GM21360 (cell line): Measurements from ENCODE around the gene LCLAT1.
A peak's percentile ranks its signal among the peaks of the same experiment; 100 is the strongest.

ENCODE experiments used
- ATAC-seq: cut with Tn5 transposase; IDR thresholded peaks from one replicate; pipeline ENCODE4 v1.9.1; 2021; ENCODE audit warnings: mild to moderate bottlenecking, moderate library complexity; ENCODE audit not compliant: unreplicated experiment

Gene LCLAT1

DNA sequence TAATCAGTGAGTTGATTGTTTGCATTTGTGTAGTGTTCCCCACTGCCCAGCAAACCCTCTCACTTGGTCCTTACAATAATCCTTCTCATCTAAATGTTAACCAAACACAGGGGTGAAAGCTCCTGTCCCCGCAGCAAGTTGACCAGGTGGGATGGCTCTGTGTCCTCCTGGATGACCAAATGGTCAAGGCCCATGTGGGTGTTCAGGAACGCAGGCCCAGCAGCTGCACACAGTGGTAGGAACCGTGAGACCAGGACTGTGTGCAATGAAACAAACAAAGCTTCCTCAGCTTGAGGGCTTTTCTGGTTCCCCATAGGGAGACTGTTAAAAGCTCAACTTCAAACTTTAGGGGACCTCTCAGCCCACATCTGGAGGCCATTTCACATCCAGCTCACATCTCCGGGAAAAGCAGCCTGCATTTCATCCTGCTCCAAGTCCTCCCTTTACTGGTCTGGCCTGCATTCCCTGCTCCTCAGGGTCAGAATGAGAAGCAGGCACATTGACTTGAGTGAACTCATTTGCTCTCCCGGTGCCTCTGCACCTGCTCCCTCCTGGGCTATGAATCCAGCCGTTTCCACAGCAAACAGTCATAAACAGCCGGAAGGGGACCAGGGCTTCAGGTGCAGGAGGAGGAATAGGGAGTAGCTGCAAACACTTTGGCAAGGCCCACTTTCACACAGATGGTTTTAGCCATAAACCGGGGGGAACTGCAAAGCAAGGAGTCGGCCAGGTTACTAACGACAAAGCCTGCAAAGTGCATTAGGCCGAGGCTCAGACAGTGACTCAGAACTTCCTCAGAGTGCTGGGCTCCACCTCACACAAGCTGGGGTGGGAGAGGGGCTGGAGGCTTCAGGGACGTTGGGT is 215.5 kb downstream of the LCLAT1 start:
- ATAC-seq: no peak

DNA sequence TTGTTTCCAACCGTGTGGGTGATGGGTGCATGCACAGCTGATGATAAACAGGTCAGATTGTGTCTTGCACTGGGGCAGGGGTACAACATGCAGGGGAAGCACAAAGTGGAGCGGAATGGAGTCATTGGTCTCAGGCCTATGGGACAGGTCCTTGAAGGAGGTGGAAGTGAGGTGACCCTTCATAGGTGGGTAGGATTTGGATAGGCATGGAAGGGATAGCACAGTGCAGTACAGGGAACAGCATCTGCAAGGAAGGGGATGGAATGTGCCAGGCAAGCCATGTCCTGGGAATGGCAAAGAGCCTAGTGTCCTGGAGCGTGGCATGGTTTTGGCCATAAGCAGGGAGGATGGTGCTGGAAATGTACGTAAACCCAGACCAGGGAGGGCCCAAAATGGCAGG is 216.3 kb downstream of the LCLAT1 start:
- ATAC-seq: no peak

DNA sequence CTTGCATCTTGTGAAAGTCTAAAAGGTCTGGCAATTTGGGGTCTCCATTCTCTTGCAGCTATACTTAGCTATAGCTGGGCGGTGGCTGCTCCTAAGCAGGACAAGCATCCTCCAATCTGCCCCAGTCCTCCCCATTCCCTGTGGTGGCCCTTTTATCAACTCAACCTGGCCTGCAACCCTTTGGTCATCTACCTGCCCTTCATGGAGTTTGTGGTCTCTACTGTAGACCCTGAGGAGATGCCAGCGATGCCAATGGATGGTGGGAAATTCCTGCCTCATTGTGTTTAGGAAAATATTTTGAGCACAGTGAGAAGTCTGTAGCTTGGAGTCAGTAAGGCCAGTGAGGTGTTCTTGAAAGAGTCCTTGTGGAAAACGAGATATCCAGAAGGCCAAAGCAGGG is 216.8 kb downstream of the LCLAT1 start:
- ATAC-seq: no peak

DNA sequence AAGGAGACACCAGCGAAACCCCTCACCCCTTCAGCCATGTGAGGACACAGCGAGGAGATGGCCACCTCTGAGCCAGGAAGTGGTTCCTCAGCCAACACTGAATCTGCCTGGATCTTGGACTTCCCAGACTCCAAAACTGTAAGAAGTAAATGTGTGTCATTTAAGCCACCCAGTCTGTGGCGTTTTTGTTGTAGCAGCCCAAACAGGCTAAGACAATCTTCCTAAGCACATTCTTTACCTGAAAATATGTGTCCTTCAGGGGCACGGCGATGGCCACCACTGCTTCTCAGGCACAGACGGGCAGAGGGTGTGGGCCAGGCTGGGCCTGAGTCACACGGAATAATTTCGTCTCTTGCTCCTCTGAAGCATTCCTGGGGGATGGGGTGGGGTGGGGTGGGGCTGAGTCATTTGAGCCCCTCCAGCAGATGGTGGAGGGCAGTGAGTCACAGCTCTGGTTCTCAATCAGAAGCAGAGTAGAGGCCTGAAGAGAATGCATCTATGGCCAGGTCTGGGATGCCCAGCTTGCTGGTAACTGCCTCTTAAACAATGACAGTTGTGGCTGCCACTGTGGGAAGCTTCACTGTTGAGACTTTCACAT is 217.8 kb downstream of the LCLAT1 start:
- no peak for ATAC-seq

DNA sequence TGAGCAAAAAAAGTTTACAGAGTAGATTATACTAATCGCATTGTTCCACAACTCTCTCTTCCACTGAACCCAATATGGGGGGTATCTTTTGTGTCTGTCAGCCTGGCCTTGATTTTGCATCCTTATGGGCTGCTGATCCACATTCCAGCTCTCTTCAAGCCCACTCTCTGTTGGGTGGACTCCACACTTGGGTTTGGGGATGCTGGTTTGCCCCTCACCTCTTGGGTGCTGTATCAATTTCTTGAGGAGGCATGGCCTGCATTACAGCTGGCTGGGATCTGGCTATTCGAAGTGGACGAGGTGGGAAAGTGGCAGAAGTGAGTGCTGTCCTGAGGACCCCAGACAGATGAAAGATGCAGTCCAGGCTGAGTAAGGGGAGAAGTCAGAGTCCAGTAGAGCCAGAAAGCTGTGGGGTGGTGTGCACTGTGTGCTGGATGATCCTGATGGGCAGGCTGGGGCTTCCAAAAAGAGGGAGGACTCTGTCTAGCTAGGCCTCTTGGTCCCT is 218.8 kb downstream of the LCLAT1 start:
- ATAC-seq: no peak

DNA sequence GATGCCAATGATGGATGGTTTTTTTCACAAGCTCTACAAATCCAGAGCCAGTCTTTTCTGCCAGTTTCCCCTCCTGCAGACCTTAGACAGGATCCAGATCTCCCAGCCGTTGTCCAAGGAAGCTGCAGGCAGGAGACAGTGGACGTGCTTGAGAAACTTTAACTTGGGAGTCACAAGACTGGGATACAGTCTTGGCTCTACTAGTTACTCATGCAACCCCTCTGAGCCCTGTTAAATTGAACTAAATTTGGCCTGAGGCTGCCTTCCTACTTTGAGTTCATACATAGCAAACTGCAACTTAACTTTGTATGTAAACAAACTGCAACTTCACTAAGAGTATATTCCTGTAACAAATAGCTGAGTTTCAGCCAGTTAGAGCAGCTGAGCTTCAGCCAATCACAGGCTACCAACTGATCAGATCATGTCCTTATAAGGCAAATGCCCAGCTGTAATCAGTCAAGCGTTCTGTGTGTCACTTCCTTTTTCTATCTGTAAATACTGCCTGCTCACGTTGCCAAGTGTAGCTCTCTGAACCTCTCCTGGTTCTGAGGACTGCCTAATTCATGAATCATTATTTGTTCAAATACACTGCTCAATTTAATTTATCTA is 219.3 kb downstream of the LCLAT1 start:
- ATAC-seq: peak; percentile 63

DNA sequence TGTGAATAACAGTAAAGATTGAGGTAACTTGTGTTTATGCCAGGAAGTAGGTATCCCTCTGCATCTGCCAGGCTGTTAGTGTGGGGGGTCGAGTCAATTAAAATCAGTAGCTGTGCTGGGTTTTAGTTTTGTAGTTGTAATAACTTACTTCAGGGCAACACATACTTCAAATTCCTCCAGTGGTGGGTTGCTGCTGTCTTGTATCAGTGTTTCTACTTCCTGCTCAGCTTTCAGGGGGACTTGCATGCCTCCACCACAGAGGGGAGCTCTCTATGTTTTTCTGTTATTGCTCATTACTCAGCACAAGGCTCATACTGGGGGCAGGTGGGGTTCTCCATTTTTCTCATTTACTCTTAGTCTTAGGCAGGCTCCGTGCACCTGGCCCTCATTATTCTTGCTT is 223.4 kb downstream of the LCLAT1 start:
- ATAC-seq: no peak

DNA sequence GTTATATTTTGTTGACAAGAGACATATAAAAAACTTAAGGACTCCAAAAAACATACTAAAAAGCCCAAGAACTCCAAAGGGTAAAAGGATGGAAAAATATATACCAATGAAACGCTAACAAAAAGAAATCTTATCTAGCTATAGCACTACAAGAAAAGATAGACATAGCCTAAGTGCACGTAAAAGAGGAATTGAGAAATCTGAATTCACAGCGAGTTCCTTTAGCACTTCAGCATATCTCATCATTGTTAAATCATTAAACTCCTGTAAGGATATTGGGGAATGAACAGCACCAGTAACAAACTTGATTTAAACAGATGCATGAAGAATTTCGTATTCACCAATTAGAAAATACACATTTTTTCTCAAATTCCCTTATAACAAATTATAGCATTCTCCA is 226.1 kb downstream of the LCLAT1 start:
- no peak for ATAC-seq

DNA sequence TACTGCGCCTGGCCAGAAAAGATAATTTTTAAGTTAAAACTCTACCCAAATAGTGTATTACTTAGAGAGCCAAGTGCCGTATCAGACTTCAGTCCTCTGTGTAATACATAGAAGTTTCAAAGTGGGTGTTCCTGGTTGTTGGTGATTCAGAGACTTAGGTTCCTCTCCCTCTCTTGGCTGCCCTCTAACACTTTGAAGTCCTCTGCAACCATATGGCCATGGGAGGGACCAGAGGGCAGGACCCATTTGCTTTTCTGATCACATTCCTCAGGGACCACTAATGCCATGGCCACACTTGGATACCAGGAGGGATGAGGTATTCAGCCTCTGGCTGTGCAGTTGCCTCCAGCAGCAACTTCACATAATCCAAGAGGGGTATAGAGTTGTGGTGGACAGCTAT is 228.7 kb downstream of the LCLAT1 start:
- ATAC-seq: no peak

DNA sequence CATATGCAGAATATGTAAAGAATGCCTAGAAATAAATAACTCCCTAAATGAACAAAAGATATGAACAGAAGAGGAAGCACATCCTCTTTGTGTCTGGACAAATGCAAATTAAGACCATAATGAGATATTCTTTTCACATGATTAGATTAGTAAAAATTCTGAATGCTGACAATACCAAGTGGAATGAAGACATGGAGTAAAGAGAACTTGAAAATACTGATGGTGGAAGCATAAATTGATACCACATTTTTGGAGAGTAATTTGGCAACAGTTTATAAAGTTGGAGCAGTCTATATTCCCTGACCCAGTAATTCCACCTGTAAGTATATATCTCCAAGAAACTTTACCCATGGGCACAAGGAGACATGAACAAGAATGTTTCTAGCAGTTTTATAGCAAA is 230.2 kb downstream of the LCLAT1 start:
- ATAC-seq: no peak

DNA sequence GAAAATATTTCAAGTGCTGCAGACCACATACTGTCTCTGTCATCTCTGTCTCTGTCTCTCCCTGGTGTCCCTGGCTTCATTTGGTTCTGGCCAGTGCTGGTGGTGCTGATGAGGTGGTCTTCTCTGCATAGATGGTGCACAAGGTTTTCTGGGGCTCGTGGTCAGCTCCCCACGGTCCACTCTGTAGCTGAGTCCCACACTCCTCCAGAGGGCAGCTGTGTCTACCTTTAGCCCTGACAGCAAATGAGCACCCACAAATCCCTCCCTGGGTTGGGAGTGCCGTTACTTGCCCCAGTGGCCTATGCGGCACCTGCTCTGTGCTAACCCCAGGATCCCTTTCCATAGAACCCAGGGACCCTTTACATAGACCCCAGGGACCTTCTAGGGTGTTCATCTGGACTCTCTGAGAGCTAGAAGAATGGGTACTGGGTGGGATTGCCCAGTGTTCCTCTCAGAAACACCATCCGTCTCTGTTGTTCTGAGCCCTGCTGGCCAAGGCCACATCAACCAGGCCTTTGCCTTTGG is 230.9 kb downstream of the LCLAT1 start:
- no peak for ATAC-seq

DNA sequence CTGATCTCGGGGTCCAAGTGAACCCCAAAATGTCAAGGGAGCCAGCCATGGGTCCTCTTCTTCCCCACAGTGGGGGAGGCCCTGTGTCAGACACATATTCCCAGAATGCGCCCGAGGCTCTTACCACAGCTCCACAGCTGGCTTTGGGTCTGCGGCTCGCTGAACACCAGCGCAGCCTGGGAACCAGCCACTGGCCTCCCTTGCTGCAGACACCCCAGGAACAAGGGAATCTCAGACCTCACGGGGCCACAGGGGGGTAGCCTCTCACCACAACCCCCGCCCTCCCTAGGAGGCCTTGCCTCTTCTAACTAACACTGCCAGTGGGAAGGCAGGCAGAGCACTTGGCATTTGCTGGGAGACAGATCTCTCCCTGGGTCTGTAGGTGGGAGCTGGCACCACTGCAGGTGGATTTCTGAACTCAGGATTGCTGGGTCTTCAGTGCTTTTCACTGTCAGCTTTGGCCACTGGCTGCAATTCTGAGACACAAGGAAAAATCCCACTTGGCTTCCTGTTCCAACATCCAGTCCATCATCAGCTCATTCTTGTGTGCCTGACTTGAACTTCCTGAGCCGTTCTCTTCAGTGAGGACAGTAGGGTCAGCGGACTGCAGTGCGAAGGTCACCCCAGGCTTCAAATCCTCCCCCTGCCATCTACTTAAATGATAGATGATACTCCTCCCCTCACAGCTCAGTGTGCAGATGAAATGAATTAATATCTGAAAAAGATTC is 231.5 kb downstream of the LCLAT1 start:
- no peak for ATAC-seq

DNA sequence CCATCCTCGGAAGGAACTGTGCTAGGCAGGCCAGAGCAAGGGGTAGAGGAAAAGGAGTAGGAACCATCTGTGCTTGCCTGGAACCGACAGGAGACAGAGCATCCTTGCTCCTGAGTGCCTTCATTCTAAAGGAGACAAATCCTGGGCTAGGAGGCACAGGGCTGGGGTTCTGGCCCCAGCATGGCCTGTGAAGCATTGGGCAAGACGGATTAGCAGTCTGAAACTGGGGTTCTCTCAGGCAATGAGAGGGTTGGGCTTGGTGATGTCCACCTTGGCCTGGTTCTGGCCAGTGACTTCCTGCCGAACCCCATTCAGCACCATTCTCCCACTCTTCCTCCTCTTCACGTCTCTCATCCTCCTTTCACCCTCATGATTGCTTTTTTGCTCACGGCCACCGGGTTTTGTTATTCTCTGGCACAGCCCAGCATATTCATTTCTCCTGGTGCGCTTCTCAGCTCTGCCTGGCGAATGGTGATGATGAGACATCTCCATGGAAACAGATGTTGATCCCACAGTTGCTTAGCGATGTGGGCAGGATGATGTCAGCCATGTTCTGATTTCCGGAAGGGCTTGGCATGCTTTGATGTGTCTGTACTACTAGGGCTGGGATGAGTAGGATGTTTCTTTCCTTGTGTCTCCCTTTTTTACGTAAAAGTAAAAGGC is 232.5 kb downstream of the LCLAT1 start:
- ATAC-seq: no peak

DNA sequence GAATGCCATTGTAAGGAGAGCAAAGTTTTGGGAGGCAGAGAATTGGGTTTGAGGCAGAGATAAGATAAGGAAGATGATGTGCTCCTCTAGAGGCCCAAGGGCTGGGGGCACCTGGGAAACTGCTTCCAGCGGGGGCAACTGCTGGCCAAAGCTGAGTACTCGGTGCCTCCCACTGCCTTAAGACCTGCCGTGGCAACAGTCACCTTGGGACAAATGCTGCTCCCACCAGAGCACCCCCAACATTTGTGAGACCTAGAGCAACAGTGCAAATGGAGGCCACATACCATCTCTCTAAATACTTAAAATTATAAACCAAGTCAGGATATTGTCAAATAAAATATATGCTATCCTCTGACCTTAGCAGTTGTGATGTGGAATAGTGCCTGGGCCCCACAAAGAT is 233.1 kb downstream of the LCLAT1 start:
- no peak for ATAC-seq

DNA sequence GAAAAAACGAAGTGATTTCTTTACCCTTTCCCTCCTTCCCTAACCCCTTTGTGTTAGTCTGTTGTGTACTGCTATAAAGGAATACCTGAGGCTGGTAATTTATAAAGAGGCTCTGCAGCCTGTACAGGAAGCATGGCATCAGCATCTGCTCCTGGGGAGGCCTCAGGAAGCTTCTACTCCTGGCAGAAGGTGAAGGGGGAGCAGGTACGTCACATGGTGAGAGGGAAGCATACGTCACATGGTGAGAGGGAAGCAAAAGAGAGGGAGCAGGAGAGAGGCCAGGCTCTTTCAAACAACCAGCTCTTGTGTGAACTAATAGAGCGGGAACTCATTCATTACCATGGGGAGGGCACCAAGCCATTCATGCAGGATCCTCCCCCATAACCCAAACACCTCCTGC is 234.0 kb downstream of the LCLAT1 start:
- ATAC-seq: no peak

DNA sequence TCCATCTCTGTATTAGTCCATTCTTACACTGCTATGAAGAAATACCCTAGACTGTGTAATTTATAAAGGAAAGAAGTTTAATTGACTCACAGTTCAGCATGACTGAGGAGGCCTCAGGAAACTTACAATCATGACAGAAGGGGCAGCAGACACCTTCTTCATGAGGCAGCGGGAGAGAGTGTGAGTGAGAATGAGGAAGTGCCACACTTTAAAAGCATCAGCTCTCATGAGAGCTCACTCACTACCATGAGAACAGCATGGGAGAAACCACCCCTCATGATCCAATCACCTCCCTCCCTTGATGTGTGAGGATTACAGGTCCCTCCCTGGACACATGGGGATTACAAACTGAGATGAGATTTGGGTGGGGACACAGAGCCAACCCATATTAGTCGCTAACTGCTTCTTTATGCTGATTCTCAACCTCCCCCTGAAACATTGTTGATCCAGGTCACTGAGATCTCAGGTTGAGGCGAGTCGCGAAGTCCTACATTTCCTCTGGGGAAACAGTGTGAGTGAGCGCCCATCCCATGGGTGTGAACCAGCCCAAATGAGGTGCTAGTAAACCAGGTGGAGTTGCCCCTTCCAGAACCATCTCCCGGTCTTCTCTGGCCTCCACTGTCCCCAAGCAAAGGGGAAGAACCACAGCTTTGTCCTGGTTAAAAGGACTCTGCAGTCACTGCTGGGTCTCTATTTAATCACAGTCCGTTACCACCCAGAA is 236.3 kb downstream of the LCLAT1 start:
- ATAC-seq: no peak

DNA sequence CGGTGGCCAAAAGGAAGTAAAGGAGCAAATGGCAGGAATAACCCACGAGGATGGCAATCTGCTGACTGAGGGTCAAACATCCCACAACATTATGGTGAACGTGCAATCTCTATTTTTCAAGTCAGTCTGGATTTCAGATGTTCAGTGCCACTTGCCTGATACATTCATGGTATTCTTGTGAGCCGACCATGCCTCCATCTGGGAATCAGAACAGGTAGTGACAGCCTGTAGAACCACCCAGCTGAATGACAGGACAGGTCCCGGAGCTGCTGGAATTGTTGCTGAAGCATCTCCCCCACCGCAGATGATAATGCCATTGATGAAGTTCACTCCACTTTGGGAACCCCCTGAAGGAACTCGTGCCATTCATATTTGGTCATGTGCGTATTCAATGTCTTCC is 237.0 kb downstream of the LCLAT1 start:
- no peak for ATAC-seq

DNA sequence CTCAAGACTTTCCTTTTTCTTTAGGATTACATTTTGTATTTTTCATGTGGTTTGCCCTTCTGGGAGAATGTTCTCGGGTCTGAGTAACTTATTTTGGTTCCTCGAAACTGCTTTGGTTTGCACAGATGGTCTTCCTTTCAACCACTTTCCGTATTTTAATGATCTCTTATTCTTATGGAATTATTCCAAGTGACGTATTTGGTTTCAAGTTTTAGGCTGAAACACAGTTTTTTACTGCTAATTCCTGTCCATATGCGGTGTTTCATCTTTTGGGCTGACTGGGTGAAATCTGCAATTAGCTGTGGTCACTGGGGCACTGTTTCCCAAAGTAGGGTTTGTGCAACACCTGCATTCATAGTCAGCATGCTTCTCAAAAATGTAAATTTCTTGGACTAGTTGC is 237.5 kb downstream of the LCLAT1 start:
- no peak for ATAC-seq

DNA sequence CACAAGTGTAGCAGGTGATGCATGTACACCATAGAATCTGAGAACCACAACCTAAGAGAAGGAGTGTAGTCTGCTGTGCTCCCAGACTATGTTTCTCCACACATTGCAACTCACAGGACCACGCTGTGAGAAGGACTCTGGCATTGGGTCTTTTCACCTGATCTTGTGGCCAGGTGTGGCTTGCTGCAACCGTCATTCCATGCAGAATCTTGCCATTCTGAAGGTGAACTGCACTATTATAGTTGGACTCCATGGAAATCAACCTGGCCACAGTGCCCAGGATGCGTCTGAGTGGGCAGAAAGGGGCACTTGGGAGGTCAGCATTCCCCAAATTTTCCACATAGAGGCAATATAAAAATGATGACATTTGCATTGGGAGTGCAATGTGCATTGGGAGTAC is 237.9 kb downstream of the LCLAT1 start:
- no peak for ATAC-seq

DNA sequence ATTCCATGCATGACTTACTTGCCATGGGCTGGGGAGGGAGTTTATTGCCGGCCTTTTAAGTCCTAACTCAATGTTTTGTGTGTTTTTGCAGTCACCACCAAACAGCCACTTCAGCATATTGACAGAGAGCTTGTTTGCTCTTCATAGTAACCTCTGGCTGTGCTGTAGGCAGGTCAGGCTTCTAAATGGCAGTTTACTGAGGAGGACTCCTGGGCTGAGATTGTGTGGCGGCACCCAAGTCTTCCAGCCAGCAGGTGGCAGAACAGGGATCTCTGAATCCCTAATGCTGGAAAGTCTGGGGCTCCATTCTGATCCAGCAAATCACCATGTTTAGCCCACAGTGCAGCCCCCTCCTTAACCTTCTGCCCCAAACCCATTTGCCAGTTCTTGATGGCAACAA is 239.0 kb downstream of the LCLAT1 start:
- ATAC-seq: no peak
